ENCODE data around the gene CERS3. TPM values are rescaled to one million over a fixed set of nuclear protein-coding genes. Genes with fewer than 3 reads are reported as not detected.

CERS3 gene
- total RNA-seq, 4 donors from 2014 or later: 4.7 TPM; not detected in 3

GRCh38 chr15:100531204-100531603, 2.5 kb upstream of the CERS3 start:
- no peak for TF ChIP-seq CTCF (IDR thresholded peaks at IDR 0.05; ENCODE audit: low read depth)

GRCh38 chr15:100529556-100529955, 806 bp upstream of the CERS3 start:
- no peak for TF ChIP-seq CTCF (IDR thresholded peaks at IDR 0.05; ENCODE audit: low read depth)

DNA sequence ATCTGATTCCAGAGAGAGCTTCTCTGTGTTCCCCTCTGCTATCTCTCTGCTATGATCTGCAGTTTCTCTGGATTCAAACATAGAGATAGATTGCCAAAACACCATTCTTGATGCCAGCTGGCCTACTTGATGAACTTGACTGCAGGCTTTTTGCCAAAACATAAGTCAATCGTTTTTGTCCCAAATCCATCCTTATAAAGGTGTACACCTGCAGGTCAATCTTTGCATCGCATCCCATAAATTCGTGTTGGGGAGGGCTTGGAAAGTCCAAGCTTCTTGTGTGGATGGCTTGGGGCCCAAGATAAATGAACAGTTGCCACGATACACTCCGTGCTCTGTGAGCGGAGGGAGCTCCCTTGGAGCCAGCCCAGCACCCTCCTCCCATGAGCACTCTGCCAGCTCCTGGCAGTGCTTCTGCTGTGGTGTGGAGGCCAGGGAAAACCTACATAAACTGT, 2.7 kb downstream of the CERS3 start:
- TF ChIP-seq CTCF (IDR thresholded peaks at IDR 0.05; ENCODE audit: low read depth): no peak

- TF ChIP-seq CTCF (IDR thresholded peaks at IDR 0.05; ENCODE audit: low read depth): no peak
Measured at GRCh38 chr15:100525436-100525835, 3.3 kb downstream of the CERS3 start.

GRCh38 chr15:100524326-100524725, 4.4 kb downstream of the CERS3 start:
- TF ChIP-seq CTCF (IDR thresholded peaks at IDR 0.05; ENCODE audit: low read depth): no peak

DNA sequence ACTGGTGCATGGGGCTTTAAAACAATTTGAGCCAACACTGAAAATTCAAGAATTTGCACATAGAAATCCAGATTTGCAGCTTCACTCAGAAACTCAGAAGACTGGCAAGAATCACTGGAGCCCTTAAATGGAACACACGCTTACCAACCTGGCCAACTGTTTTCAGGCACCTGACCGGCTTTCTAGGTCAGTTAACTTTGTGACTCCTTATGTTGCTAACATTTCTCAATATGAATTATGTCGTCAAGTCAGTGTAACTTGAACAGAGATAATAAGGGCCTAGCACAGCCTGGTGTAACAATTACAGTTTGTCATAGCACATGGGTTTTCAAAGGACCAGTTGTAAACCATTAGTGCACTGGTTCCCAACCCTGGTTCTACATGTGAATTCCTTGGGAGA, 6.8 kb downstream of the CERS3 start:
- TF ChIP-seq CTCF (IDR thresholded peaks at IDR 0.05; ENCODE audit: low read depth): no peak

GRCh38 chr15:100520132-100520921, 8.4 kb downstream of the CERS3 start:
- TF ChIP-seq CTCF (IDR thresholded peaks at IDR 0.05; ENCODE audit: low read depth): no peak

All from subcutaneous adipose tissue (tissue), 4 donors.